Thyroid gland (tissue), 4 donors: ENCODE results near the gene PALM3. TPM values are rescaled to one million over a fixed set of nuclear protein-coding genes. Genes with fewer than 3 reads are reported as not detected.

Source experiments
- DNase-seq, 2 donors: peaks; one replicate each; pipeline ENCODE4 v3.0.0-alpha.2; 2019
- H3K27ac ChIP-seq, 3 donors: fragments of 200-600 bp; sonication (generic); 1 replicate in 2 of 3; 2 replicates in 1 of 3; pipeline ENCODE4 v1.5.1; 2016 to 2019; ENCODE audit warnings: mild to moderate bottlenecking in 1 of 3, moderate library complexity in 1 of 3
- H3K27me3 ChIP-seq: fragments of 200-600 bp; sonication (generic); one replicate; pipeline ENCODE4 v1.5.1; 2019
- H3K36me3 ChIP-seq, 2 donors: fragments of 200-600 bp; sonication (generic); one replicate each; pipeline ENCODE4 v1.5.1; 2016 to 2019
- H3K4me1 ChIP-seq, 2 donors: fragments of 200-600 bp; sonication (generic); one replicate each; pipeline ENCODE4 v1.5.1; 2017 to 2019
- H3K4me3 ChIP-seq, 3 donors: fragments of 200-600 bp; sonication (generic); replicated peaks in 1 of 3; 1 replicate in 2 of 3; 2 replicates in 1 of 3; pipeline ENCODE4 v1.5.1; 2016; ENCODE audit warnings: mild to moderate bottlenecking in 1 of 3
- H3K9me3 ChIP-seq: fragments of 200-600 bp; sonication (generic); one replicate; pipeline ENCODE4 v1.5.1; 2017
- POLR2A ChIP-seq, 2 donors: fragments of 450-650 bp; IDR thresholded peaks; one replicate each; pipeline ENCODE4 v1.6.1; 2017; ENCODE audit warnings: antibody characterized with exemption in 2 of 2, mild to moderate bottlenecking in 2 of 2, moderate library complexity in 1 of 2
- WGBS, 2 donors: methylation state at CpG; one replicate each; pipeline ENCODE4 v1.1.5; 2017; 5-methylcytosine and 5-hydroxymethylcytosine counted together
- intact Hi-C: fragments of 100-400 bp; cut with DNase I; formaldehyde crosslinking; loops from one replicate; pipeline ENCODE4 v1.15.1; 2023
- total RNA-seq, 4 donors: library from RNA; depleted of rRNA; stranded (reverse); fragments of >200 nt; gene quantifications; one replicate each; pipeline ENCODE4 v1.2.3, GENCODE V29; 2016
- TF ChIP-seq, protein P1 (sequence below), 6 experiments: fragments of 200-600 bp in 3 of 6; fragments of 450-650 bp in 3 of 6; sonication (generic) in 3 of 6; IDR thresholded peaks; one replicate each; pipeline ENCODE4 v1.5.1; 2016 to 2019; ENCODE audit warnings: antibody characterized with exemption in 6 of 6, mild to moderate bottlenecking in 2 of 6, inconsistent platforms in 1 of 6, moderate library complexity in 1 of 6

The PALM3 gene
- total RNA-seq, 4 donors from 2014 or later, result 4.8 to 9.6 (median 6.8) TPM

DNA sequence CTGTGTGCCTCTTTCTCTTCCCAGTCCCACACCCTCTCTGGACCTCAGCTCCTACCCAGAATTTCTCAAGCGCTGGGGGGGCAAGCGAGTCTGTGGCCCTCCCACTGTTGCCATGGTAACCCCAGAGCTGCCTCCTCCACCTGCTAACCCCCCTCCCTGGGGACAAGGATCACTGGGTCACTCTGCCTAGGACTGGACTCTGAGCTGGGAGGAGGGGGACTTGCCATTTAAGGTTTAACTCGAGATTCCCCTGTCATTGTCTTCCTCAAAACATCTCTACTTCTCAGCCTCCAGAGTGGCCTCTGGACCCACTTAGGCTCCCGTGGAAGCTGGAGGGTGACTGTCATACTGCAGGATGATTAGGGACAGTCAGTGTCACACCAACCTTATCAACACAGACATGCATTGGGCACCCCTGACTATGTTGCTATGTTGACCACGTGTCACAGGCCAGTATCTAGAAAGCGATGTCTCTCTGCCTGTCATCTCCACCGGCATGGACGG lies 2.2 kb downstream of the PALM3 start:
- Histone ChIP-seq H3K4me3 (no peak overlapping the region), H3K27me3 (no peaks in the 10 kb centered on the region), H3K4me1 (peaks cover 16 to 45% of the 10 kb centered on the region in 2 donors), H3K27ac (no peak overlapping the region), H3K36me3 (no peaks in the 10 kb centered on the region), H3K9me3 (no peaks in the 10 kb centered on the region)
- intact Hi-C loops, result no loop called here
- DNase-seq, result no peak
- no peak for TF ChIP-seq POLR2A (IDR thresholded peaks at IDR 0.05)
- TF ChIP-seq, protein P1, sequence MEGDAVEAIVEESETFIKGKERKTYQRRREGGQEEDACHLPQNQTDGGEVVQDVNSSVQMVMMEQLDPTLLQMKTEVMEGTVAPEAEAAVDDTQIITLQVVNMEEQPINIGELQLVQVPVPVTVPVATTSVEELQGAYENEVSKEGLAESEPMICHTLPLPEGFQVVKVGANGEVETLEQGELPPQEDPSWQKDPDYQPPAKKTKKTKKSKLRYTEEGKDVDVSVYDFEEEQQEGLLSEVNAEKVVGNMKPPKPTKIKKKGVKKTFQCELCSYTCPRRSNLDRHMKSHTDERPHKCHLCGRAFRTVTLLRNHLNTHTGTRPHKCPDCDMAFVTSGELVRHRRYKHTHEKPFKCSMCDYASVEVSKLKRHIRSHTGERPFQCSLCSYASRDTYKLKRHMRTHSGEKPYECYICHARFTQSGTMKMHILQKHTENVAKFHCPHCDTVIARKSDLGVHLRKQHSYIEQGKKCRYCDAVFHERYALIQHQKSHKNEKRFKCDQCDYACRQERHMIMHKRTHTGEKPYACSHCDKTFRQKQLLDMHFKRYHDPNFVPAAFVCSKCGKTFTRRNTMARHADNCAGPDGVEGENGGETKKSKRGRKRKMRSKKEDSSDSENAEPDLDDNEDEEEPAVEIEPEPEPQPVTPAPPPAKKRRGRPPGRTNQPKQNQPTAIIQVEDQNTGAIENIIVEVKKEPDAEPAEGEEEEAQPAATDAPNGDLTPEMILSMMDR (IDR thresholded peaks at IDR 0.05), result no peak
- 47 to 62% methylated on average over 8 of the region's 8 CpGs for WGBS, 2 donors

DNA sequence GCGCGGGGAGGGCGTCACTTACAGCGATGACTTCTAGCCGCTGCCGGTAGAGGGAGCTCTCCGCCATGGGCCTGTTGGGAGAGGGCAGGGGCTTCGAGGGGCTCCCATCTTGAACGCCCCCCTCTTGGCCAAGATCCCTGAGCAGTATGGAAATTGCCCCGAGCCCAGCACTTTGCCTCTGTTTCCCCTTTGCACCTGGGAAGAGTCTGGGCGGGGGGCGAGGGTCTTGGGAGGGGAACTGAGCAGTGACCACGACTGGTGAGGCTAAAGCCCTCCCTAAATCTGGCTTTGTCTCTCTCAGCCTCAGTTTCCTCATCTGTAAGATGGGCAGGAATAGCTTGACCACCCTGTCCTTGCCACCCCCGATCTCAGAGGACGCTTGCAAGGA lies 2.8 kb downstream of the PALM3 start:
- intact Hi-C loops, result no loop called here
- no peak for DNase-seq
- no peak overlapping the region for H3K4me3 ChIP-seq
- H3K27me3 ChIP-seq, result no peaks in the 10 kb centered on the region
- peaks cover 16 to 45% of the 10 kb centered on the region in 2 donors for H3K4me1 ChIP-seq
- no peak overlapping the region for H3K27ac ChIP-seq
- no peak for TF ChIP-seq POLR2A (IDR thresholded peaks at IDR 0.05)
- TF ChIP-seq, protein P1 (IDR thresholded peaks at IDR 0.05), result peak in 2 of 6 experiments; percentile 24 to 47
- H3K9me3 ChIP-seq, result no peaks in the 10 kb centered on the region
- H3K36me3 ChIP-seq, result no peaks in the 10 kb centered on the region
- WGBS, 2 donors, result 36 to 61% methylated on average over 8 to 15 of the region's 15 CpGs

DNA sequence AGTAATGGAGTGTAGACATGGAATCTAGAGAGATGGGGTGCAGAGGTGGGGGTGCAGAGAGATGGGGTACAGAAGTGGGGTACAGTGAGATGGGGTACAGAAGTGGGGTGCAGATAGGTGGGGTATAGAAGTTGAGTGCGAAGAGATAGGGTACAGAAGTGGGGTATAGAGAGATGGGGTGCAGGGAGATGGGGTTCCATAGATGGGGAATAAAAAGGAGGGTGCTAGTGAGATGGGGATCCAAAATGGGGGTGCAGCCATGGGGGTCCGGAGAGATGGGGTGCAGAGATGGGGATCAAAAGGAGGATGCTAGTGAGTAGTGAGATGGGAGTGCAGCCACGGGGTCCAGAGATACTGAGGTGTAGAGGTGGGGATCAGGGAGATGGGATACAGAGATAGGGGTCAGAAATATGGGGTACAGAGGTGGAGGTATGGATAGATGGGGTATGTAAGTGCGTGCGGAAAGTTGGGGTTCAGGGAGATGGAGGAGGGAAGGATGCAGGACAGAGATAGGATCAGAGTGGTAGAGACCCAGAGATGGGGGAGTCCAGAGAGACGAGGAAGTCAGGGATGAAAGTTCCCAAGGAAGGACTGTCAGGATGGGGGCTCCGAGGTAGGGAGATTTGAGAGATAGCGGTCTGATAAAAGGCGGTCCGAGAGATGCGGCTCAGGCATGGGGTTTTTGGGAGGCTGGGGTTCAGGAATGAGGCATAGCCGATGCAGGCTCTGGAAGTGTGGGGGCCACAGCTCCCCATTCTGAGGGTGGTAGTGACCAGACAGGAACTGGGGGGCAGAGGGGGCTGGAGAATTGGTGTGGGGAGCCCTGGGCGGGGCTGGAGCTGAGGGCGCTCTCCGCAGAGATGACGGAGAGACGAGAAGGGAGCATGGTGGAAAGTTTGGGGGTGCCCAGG lies 3.4 kb downstream of the PALM3 start:
- H3K27me3 ChIP-seq, result no peaks in the 10 kb centered on the region

DNA sequence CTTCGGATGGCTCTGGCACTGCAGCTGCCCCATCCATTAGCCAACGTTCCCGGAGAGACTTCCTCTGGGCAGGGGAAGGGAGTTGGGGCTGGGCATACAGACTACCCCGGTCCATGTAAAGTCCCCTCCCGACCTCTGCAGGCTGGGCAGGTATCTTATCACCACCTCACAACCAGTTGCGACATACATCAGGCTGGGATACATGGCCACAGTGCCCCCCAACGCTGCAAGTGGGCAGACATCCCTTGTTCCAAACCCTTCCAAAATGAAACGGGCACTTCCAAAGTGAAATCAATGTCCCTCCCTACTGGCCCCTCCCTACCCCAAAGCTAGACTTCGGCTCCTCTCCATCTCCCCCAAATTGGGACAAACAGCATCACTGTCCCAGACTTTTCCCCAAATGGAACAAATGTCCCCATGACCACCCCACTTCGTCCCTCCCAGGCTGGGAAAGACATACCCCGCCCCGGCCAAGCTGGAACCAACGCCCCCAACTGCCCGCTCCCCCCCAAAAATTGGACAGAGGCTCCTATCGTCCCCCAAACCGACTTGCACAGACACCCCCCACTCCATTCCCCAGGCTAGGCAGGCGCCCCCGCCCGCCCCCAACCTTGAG lies 5.0 kb downstream of the PALM3 start:
- Histone ChIP-seq H3K27me3 (no peaks in the 10 kb centered on the region), H3K9me3 (no peaks in the 10 kb centered on the region), H3K4me3 (peak overlapping the region in 1 of 3 donors; percentile 18), H3K4me1 (peaks cover 16 to 45% of the 10 kb centered on the region in 2 donors), H3K36me3 (no peaks in the 10 kb centered on the region), H3K27ac (no peak overlapping the region)
- intact Hi-C loops, result no loop called here
- 41 to 55% methylated on average over 15 to 19 of the region's 19 CpGs for WGBS, 2 donors
- no peak for TF ChIP-seq POLR2A (IDR thresholded peaks at IDR 0.05)
- TF ChIP-seq, protein P1 (IDR thresholded peaks at IDR 0.05), result no peak
- DNase-seq, result no peak

More for the DNA sequence above, 3.4 kb downstream of the PALM3 start:
- H3K27ac ChIP-seq, result no peak overlapping the region
- no peak overlapping the region for H3K4me3 ChIP-seq
- WGBS, 2 donors, result 50 to 57% methylated on average over 17 of the region's 17 CpGs
- intact Hi-C loops, result no loop called here
- no peaks in the 10 kb centered on the region for H3K9me3 ChIP-seq
- TF ChIP-seq, protein P1 (IDR thresholded peaks at IDR 0.05), result peak in 1 of 6 experiments; percentile 22
- TF ChIP-seq POLR2A (IDR thresholded peaks at IDR 0.05), result no peak
- H3K4me1 ChIP-seq, result peaks cover 16 to 45% of the 10 kb centered on the region in 2 donors
- no peak for DNase-seq
- no peaks in the 10 kb centered on the region for H3K36me3 ChIP-seq
